CD4-positive, alpha-beta T cell (primary cell): Measurements from ENCODE around the gene PTPN9. TPM values are rescaled to one million over a fixed set of nuclear protein-coding genes. Genes with fewer than 3 reads are reported as not detected.

Experiments used
- ATAC-seq: fragments of 200-7000 bp; cut with Tn5 transposase; one replicate; pipeline ENCODE4 v1.10.0; 2022; ENCODE audit warnings: mild to moderate bottlenecking; ENCODE audit not compliant: poor library complexity
- CTCF ChIA-PET: fragments of 350-600 bp; sonication (Branson Sonifier 250); formaldehyde crosslinking; loops from one replicate; lab custom pipeline; 2021; ENCODE audit warnings: antibody characterized with exemption, inconsistent platforms; lab: Charles Lee
- POLR2A ChIA-PET: fragments of 350-600 bp; sonication (Branson Sonifier 250); formaldehyde crosslinking; loops from one replicate; lab custom pipeline; 2021; ENCODE audit warnings: antibody characterized with exemption, inconsistent platforms; lab: Charles Lee
- DNase-seq, 14 experiments: peaks; one replicate each; pipeline ENCODE4 v3.0.0-alpha.2; 2013 to 2020; ENCODE audit warnings: mixed read lengths in 2 of 14
- H3K27ac ChIP-seq, 2 donors: one replicate each; pipeline versions ENCODE4 v1.5.1 to v1.7.0; 2013; ENCODE audit warnings: low read length in 2 of 2, low read depth in 1 of 2, mild to moderate bottlenecking in 1 of 2
- H3K27me3 ChIP-seq, 2 experiments: 1 replicate in 1 of 2; 2 replicates in 1 of 2; pipeline versions ENCODE4 v1.6.1 to v1.7.0; 2013; ENCODE audit warnings: low read length in 2 of 2, control low read depth in 1 of 2, mild to moderate bottlenecking in 1 of 2, moderate library complexity in 1 of 2; ENCODE audit not compliant: insufficient read depth in 2 of 2, control insufficient read depth in 1 of 2
- H3K36me3 ChIP-seq: one replicate; pipeline ENCODE4 v1.6.1; 2013; ENCODE audit warnings: low read length, control low read depth; ENCODE audit not compliant: insufficient read depth
- H3K4me1 ChIP-seq: one replicate; pipeline ENCODE4 v1.6.1; 2013; ENCODE audit warnings: low read length, control low read depth; ENCODE audit not compliant: insufficient read depth
- H3K4me3 ChIP-seq: one replicate; pipeline ENCODE4 v1.5.1; 2013; ENCODE audit warnings: mild to moderate bottlenecking, low read length, moderate library complexity
- H3K9me3 ChIP-seq, 2 experiments: 1 replicate in 1 of 2; 2 replicates in 1 of 2; pipeline versions ENCODE4 v1.6.1 to v1.7.0; 2013; ENCODE audit warnings: low read length in 2 of 2, mild to moderate bottlenecking in 2 of 2, control low read depth in 1 of 2, moderate library complexity in 1 of 2; ENCODE audit not compliant: control insufficient read depth in 1 of 2, insufficient read depth in 1 of 2
- H3K27ac Mint-ChIP-seq: one replicate; pipeline ENCODE4 v1.8.0; 2020; ENCODE audit warnings: mixed read lengths
- H3K27me3 Mint-ChIP-seq: one replicate; pipeline ENCODE4 v1.8.0; 2021; ENCODE audit warnings: mixed read lengths
- H3K36me3 Mint-ChIP-seq: one replicate; pipeline ENCODE4 v1.8.0; 2021; ENCODE audit warnings: low read depth, mixed read lengths
- H3K4me1 Mint-ChIP-seq: one replicate; pipeline ENCODE4 v1.8.0; 2021; ENCODE audit warnings: low read depth, mixed read lengths
- H3K4me3 Mint-ChIP-seq: one replicate; pipeline ENCODE4 v1.8.0; 2020; ENCODE audit warnings: mild to moderate bottlenecking, mixed read lengths
- H3K9me3 Mint-ChIP-seq: one replicate; pipeline ENCODE4 v1.8.0; 2020; ENCODE audit warnings: mixed read lengths
- intact Hi-C, 2 experiments: fragments of 100-400 bp; cut with DNase I in 1 of 2; cut with micrococcal nuclease in 1 of 2; formaldehyde crosslinking; loops; one replicate each; pipeline versions ENCODE4 v1.15.1 to v1.9.0; 2023 to 2025; cut with DNase I, micrococcal nuclease
- total RNA-seq, 174 experiments: library from RNA in 2 of 174; stranded (reverse) in 2 of 174; gene quantifications; one replicate each; pipeline ENCODE4 v1.2.3 and lab custom pipeline; 2021 to 2026
- TF ChIP-seq, protein P1 (sequence below): fragments of 200-600 bp; IDR thresholded peaks from one replicate; pipeline ENCODE4 v1.8.0; 2022; ENCODE audit warnings: antibody characterized with exemption, mild to moderate bottlenecking

The PTPN9 gene
- total RNA-seq, 2 experiments from 2014 or later: 8.1 to 8.2 TPM

DNA sequence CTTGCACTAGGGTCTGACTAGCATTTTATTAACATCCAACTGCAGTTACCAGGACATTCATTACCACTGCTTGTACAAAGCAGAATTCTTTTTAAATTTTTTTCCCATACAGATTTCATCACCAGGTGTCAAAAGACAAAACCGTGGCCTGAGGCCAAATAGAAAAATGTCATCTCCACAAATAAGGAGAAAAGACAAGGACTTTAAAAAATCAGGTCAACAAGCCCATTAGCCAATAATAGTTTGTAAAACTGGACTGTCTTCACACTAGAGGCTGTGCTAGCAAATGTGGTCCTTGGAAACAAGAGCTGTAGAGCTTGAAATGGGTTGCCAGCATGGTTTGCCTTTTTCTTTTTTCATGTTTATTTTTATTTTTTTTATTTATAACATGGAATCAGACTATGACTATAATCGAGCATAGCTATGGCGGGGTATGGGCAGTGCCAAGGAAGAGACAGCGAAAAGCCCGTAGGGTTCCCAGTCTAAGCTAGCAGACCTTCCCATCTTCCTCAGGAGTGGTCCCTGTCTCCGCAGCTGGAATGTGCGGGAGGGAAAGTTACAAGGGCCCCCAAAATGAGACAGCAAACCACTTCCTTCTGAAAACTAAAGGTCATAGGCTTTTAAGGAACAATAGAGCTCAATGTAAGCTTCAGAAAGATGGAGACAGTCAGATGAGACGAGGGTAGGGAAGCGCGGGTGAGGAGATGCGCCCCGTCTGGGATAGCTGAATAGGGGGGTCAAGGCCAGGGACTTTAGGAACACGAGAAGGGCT, 1.5 kb downstream of the PTPN9 start:
- Histone ChIP-seq H3K36me3 (no peaks in the 10 kb centered on the region), H3K4me1 (peaks cover 29% of the 10 kb centered on the region), H3K4me3 (peak overlapping the region; percentile 79), H3K27ac (peak overlapping the region; percentile 50 to 70), H3K9me3 (no peaks in the 10 kb centered on the region), H3K27me3 (no peaks in the 10 kb centered on the region)
- DNase-seq (peak in 4 of 14 experiments; percentile 4 to 26 (median 16)), ATAC-seq (no peak)
- intact Hi-C loops: loop anchor here (2.0 to 10.0 kb wide), 3 partner anchors 29 to 63 kb away; partner anchors contain the start of genes IMP3 (in 2 of the 2) and SNUPN (in 1 of the 2)
- TF ChIP-seq, protein P1, sequence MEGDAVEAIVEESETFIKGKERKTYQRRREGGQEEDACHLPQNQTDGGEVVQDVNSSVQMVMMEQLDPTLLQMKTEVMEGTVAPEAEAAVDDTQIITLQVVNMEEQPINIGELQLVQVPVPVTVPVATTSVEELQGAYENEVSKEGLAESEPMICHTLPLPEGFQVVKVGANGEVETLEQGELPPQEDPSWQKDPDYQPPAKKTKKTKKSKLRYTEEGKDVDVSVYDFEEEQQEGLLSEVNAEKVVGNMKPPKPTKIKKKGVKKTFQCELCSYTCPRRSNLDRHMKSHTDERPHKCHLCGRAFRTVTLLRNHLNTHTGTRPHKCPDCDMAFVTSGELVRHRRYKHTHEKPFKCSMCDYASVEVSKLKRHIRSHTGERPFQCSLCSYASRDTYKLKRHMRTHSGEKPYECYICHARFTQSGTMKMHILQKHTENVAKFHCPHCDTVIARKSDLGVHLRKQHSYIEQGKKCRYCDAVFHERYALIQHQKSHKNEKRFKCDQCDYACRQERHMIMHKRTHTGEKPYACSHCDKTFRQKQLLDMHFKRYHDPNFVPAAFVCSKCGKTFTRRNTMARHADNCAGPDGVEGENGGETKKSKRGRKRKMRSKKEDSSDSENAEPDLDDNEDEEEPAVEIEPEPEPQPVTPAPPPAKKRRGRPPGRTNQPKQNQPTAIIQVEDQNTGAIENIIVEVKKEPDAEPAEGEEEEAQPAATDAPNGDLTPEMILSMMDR: no peak
- H3K4me1 Mint-ChIP-seq: peaks cover 41% of the 10 kb centered on the region
- CTCF ChIA-PET: interaction anchor here (0.6 to 2.7 kb wide), 3 partner anchors 20 to 63 kb away, joined by 3 to 12 read pairs (median 4); no protein-coding TSS in a partner anchor
- H3K36me3 Mint-ChIP-seq: peaks cover 11% of the 10 kb centered on the region
- POLR2A ChIA-PET: interaction anchor here (0.9 to 2.8 kb wide), 6 partner anchors 16 to 209 kb away, joined by 4 to 59 read pairs (median 32); partner anchors contain the start of genes IMP3, MAN2C1, SIN3A and SNUPN
- no peaks in the 10 kb centered on the region for H3K27me3 Mint-ChIP-seq
- H3K4me3 Mint-ChIP-seq: peak overlapping the region; percentile 86
- H3K27ac Mint-ChIP-seq: peak overlapping the region; percentile 82
- no peaks in the 10 kb centered on the region for H3K9me3 Mint-ChIP-seq

GRCh38 chr15:75573648-75574384, 5.3 kb downstream of the PTPN9 start:
- Histone ChIP-seq H3K36me3 (peaks cover 2% of the 10 kb centered on the region), H3K27me3 (no peaks in the 10 kb centered on the region), H3K9me3 (no peaks in the 10 kb centered on the region), H3K4me1 (peaks cover 19% of the 10 kb centered on the region), H3K27ac (no peak overlapping the region), H3K4me3 (no peak overlapping the region)
- ATAC-seq (no peak), DNase-seq (no peak)
- Mint-ChIP-seq H3K4me3 (peak overlapping the region; percentile 10), H3K4me1 (peaks cover 33% of the 10 kb centered on the region), H3K9me3 (no peaks in the 10 kb centered on the region), H3K27ac (peak overlapping the region; percentile 34), H3K36me3 (peaks cover 7% of the 10 kb centered on the region), H3K27me3 (no peaks in the 10 kb centered on the region)
- CTCF ChIA-PET: interaction anchor here (0.6 to 1.0 kb wide), 2 partner anchors 8 to 205 kb away, joined by 3 read pairs; no protein-coding TSS in a partner anchor
- POLR2A ChIA-PET: interaction anchor here (1.5 kb wide), 1 partner anchor 67 kb away, joined by 7 read pairs; the partner anchor contains the start of gene IMP3
- intact Hi-C loops: loop anchor here in 1 of 2 experiments (10.0 kb wide), 1 partner anchor 51 kb away; the partner anchor contains the start of gene SNUPN
- TF ChIP-seq, protein P1: no peak

DNA sequence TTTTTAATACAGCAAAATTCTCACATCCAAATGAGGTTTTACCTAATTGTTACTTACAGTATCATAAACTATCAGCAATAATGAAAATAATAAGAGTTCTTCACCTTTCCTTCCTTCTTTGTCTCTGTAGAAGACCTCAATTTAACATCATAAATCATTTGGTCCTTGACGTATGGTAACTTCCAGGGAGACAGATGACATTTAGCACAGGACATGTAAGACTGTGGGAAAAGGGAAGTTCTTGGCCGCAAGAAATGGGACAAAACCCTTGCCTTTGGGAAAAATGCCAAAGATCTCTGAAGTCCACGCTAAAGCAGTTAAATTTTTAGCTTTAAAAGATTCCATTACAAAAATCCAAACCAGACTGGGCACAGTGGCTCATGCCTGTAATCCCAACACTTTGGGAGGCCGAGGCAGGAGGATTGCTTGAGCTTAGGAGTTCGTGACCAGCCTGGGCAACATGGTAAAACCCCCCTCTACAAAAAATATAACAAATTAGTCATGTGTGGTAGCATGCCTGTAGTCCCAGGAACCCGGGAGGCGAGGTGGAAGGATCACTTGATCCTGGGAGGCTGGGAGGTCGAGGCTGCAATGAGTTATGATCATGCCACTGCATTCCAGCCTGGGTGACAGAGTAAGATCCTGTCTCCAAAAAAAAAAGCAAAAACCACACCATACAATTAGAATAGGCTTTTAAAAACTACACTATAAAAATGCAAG, 8.8 kb downstream of the PTPN9 start:
- H3K36me3 ChIP-seq: peaks cover 5% of the 10 kb centered on the region
- Mint-ChIP-seq H3K4me1 (peaks cover 26% of the 10 kb centered on the region), H3K36me3 (no peaks in the 10 kb centered on the region), H3K27ac (no peak overlapping the region), H3K4me3 (no peak overlapping the region), H3K9me3 (no peaks in the 10 kb centered on the region), H3K27me3 (no peaks in the 10 kb centered on the region)
- ATAC-seq: no peak
- intact Hi-C loops: loop anchor here in 1 of 2 experiments (10.0 kb wide), 1 partner anchor 55 kb away; the partner anchor contains the start of gene SNUPN
- CTCF ChIA-PET: no interaction called here
- TF ChIP-seq, protein P1: no peak
- H3K4me3 ChIP-seq: no peak overlapping the region
- H3K9me3 ChIP-seq: no peaks in the 10 kb centered on the region
- no peak for DNase-seq
- no peaks in the 10 kb centered on the region for H3K27me3 ChIP-seq
- POLR2A ChIA-PET: no interaction called here
- H3K27ac ChIP-seq: no peak overlapping the region
- H3K4me1 ChIP-seq: peaks cover 9% of the 10 kb centered on the region
